HCT116 (cell line): ENCODE measurements around the gene PKNOX2.

Experiments
- ELF1 ChIP-seq: IDR thresholded peaks from 2 replicates; pipeline ENCODE4 v1.6.1; 2012; ENCODE audit warnings: low read depth, borderline replicate concordance
- EZH2 ChIP-seq: fragments of 200-600 bp; sonication (generic); IDR thresholded peaks from 2 replicates; pipeline ENCODE4 v1.6.1; 2017; ENCODE audit warnings: antibody characterized with exemption, mixed run types
- POLR2AphosphoS5 ChIP-seq: IDR thresholded peaks from 2 replicates; pipeline ENCODE4 v1.6.1; 2011; ENCODE audit warnings: mild to moderate bottlenecking, low read depth, low read length, moderate library complexity
- SIN3A ChIP-seq: IDR thresholded peaks from 2 replicates; pipeline ENCODE4 v1.6.1; 2012; ENCODE audit warnings: low read depth
- YY1 ChIP-seq: IDR thresholded peaks from 2 replicates; pipeline ENCODE4 v1.6.1; 2011; ENCODE audit warnings: low read length, low read depth, moderate library complexity, mild to moderate bottlenecking; ENCODE audit not compliant: insufficient replicate concordance; ENCODE audit errors: extremely low read depth
- ZFX ChIP-seq: fragments of 450-650 bp; IDR thresholded peaks from 2 replicates; pipeline ENCODE4 v1.6.1; 2017
- TF ChIP-seq, protein P1 (sequence below), 3 experiments: fragments of 200-600 bp in 1 of 3; sonication (generic) in 1 of 3; IDR thresholded peaks in 2 of 3; conservative IDR thresholded peaks in 1 of 3; 2 replicates each; pipeline ENCODE4 v1.5.1; 2012 to 2017; ENCODE audit warnings: low read depth in 2 of 3, low read length in 2 of 3, antibody characterized with exemption in 1 of 3, borderline replicate concordance in 1 of 3, control low read depth in 1 of 3, mild to moderate bottlenecking in 1 of 3, mixed read lengths in 1 of 3, mixed run types in 1 of 3, moderate library complexity in 1 of 3; ENCODE audit not compliant: insufficient read depth in 1 of 3

DNA sequence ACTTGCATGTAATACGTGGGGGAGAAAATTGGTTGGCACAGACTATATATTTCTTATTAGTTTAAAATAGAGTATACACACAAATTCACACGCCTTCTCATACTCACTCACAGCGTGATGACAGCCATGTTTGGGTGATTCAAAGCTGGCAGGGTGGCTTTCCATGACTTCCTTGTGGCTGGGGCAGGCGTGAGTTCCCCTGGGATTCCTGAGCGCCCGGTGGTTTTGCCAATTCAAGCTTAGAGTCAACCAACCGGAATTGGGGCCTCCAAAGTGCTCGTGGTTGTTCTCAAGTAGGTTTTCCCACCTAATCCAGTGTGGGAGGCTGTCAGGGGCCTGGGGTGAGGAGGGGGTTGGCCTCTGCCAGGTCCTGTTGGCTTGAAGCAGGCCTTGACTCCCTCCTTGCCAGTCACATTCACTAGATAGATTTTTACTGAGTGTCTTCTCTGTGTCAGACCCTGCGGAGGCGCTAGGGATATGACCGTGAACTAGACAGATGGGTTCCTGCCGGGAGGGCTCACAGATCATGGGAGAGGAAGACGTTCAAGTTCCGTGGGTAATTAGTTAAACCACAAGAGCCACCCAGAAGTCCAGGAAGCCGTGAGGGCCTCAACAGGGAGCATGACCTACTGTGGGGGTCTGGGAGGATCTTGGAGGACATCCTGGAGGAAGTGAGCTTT lies 11.5 kb downstream of the PKNOX2 start:
- no peak for TF ChIP-seq ZFX
- TF ChIP-seq, protein P1, sequence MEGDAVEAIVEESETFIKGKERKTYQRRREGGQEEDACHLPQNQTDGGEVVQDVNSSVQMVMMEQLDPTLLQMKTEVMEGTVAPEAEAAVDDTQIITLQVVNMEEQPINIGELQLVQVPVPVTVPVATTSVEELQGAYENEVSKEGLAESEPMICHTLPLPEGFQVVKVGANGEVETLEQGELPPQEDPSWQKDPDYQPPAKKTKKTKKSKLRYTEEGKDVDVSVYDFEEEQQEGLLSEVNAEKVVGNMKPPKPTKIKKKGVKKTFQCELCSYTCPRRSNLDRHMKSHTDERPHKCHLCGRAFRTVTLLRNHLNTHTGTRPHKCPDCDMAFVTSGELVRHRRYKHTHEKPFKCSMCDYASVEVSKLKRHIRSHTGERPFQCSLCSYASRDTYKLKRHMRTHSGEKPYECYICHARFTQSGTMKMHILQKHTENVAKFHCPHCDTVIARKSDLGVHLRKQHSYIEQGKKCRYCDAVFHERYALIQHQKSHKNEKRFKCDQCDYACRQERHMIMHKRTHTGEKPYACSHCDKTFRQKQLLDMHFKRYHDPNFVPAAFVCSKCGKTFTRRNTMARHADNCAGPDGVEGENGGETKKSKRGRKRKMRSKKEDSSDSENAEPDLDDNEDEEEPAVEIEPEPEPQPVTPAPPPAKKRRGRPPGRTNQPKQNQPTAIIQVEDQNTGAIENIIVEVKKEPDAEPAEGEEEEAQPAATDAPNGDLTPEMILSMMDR (IDR thresholded peaks at IDR 0.05 in 2 of 3, conservative IDR thresholded peaks at IDR 0.05 in 1 of 3; ENCODE audit: borderline replicate concordance in 1 of 3, insufficient read depth in 1 of 3, low read depth in 2 of 3, low read length in 2 of 3), result no peak
- TF ChIP-seq EZH2, result no peak
- TF ChIP-seq POLR2AphosphoS5, result no peak
- no peak for TF ChIP-seq ELF1
- TF ChIP-seq YY1, result no peak
- no peak for TF ChIP-seq SIN3A
